ENCODE results near the gene CTSC.

DNA sequence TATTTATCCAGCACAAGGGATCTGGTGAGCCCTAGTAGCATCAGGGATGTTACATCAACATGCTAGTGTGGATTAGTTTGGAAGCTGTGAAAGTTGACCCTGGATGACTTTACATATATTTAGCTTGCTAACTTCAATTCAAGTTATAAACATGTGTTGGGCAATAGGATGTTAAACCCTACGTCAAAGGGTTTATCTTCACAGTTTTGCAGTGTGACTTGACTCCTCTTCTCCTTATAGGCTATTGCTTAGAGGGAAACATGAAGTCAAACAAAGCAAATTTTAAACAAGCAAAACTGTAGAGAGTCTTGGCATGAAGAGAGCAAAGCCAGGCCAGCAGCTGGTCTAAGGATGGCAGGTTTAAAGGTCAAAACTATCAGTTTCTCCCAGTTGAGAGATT, 11.3 kb upstream of the CTSC start:
- no peak for TF ChIP-seq MYC (IDR thresholded peaks at IDR 0.05; ENCODE audit: low read depth, low read length)
- TF ChIP-seq, protein P1, sequence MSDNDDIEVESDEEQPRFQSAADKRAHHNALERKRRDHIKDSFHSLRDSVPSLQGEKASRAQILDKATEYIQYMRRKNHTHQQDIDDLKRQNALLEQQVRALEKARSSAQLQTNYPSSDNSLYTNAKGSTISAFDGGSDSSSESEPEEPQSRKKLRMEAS (IDR thresholded peaks at IDR 0.05; ENCODE audit: low read depth, low read length) = peak; percentile 11; the same call in 1 of the 2 replicates
- TF ChIP-seq CTCF (IDR thresholded peaks at IDR 0.05; ENCODE audit: low read depth, low read length) = no peak
